ENCODE measurements around the gene CCL25. TPM values are rescaled to one million over a fixed set of nuclear protein-coding genes. Genes with fewer than 3 reads are reported as not detected.

Gene CCL25
- total and polyA plus RNA-seq, 9 of the 15 experiments (the other 6 are each of a cell fraction or from before 2014, with no cell fraction given) = 0.15 TPM; not detected in 8

GRCh38 chr19:8088752-8089663, 36.4 kb downstream of the CCL25 start:
- H3K4me2 ChIP-seq (ENCODE audit: insufficient read depth, low read length) = no peak overlapping the region
- ATAC-seq = no peak
- 56% methylated on average over 8 of the region's 8 CpGs for WGBS (ENCODE audit: insufficient coverage, low coverage, missing lambda C conversion rate)
- no TSS peak for BruUV-seq (replicated peaks)
- in situ Hi-C loops (cut with MboI) = no loop called here
- DNase-seq (ENCODE audit: extremely low read depth in 1 of 4, low spot score in 3 of 4) = no peak
- no peak overlapping the region for H3K4me3 ChIP-seq
- no peaks in the 10 kb centered on the region; the same call in 1 of the 2 replicates for H3K9me3 ChIP-seq (replicated peaks; ENCODE audit: control insufficient read depth, insufficient read depth, low read depth, low read length)
- H3K27me3 ChIP-seq (ENCODE audit: control insufficient read depth in 2 of 2, insufficient read depth in 2 of 2, low read length in 2 of 2) = no peaks in the 10 kb centered on the region
- ChIA-PET POLR2A (no interaction called here), CTCF (ENCODE audit: low intra/inter-chr PET ratio) (no interaction called here)
- no peaks in the 10 kb centered on the region for H3K79me2 ChIP-seq (ENCODE audit: control insufficient read depth, insufficient read depth, low read length)
- no peak for FAIRE-seq
- H4K20me1 ChIP-seq (replicated peaks; ENCODE audit: control insufficient read depth, insufficient read depth, low read length) = no peaks in the 10 kb centered on the region
- H3K9me1 ChIP-seq (ENCODE audit: control insufficient read depth, insufficient read depth, low read length) = no peaks in the 10 kb centered on the region
- H3K36me3 ChIP-seq (ENCODE audit: control insufficient read depth, insufficient read depth, low read length) = no peaks in the 10 kb centered on the region
- H3K9ac ChIP-seq (ENCODE audit: insufficient read depth in 1 of 2, low read depth in 2 of 2, low read length in 2 of 2) = no peak overlapping the region; a peak in 1 of 4 replicates
- intact Hi-C loops (cut with micrococcal nuclease) = loop anchor here (5.0 kb wide), 1 partner anchor 53 kb away; no protein-coding TSS in a partner anchor
- no peak overlapping the region for H3K27ac ChIP-seq (ENCODE audit: extremely low read depth, low read depth, low read length)
- H2AFZ ChIP-seq (ENCODE audit: low read depth, low read length) = no peak overlapping the region
- H3K4me1 ChIP-seq (replicated peaks in 1 of 2; ENCODE audit: control insufficient read depth in 2 of 2, insufficient read depth in 2 of 2, low read length in 2 of 2) = peaks cover 15 to 40% of the 10 kb centered on the region in 2 experiments
- TF ChIP-seq CBX3 (IDR thresholded peaks at IDR 0.05; ENCODE audit: borderline replicate concordance in 1 of 2, low read length in 2 of 2) (no peak), EP400 (IDR thresholded peaks at IDR 0.05) (no peak), GTF2F1 (IDR thresholded peaks at IDR 0.05; ENCODE audit: low read depth, low read length) (no peak), GTF2E2 (tag; IDR thresholded peaks at IDR 0.05) (no peak), RBM25 (IDR thresholded peaks at IDR 0.05; ENCODE audit: low read depth, low read length, severe bottlenecking) (no peak), FOXA3 (CRISPR knock-in tag; conservative IDR thresholded peaks at IDR 0.05 in 1 of 2, IDR thresholded peaks at IDR 0.05 in 1 of 2) (no peak), ZNF655 (CRISPR knock-in tag; IDR thresholded peaks at IDR 0.05) (no peak), ZKSCAN1 (IDR thresholded peaks at IDR 0.05; ENCODE audit: low read depth, low read length) (no peak), TEAD1 (CRISPR knock-in tag; IDR thresholded peaks at IDR 0.05) (no peak), BCOR (IDR thresholded peaks at IDR 0.05) (peak; percentile 61; the same call in 1 of the 2 replicates), ZNF551 (CRISPR knock-in tag; IDR thresholded peaks at IDR 0.05) (no peak), MTA2 (IDR thresholded peaks at IDR 0.05; ENCODE audit: low read depth) (no peak), FUS (optimal IDR thresholded peaks at IDR 0.05; ENCODE audit: low read depth, low read length) (no peak), BMI1 (IDR thresholded peaks at IDR 0.05; ENCODE audit: low read length) (no peak)
- TF ChIP-seq, protein P1, sequence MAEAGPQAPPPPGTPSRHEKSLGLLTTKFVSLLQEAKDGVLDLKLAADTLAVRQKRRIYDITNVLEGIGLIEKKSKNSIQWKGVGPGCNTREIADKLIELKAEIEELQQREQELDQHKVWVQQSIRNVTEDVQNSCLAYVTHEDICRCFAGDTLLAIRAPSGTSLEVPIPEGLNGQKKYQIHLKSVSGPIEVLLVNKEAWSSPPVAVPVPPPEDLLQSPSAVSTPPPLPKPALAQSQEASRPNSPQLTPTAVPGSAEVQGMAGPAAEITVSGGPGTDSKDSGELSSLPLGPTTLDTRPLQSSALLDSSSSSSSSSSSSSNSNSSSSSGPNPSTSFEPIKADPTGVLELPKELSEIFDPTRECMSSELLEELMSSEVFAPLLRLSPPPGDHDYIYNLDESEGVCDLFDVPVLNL (CRISPR knock-in tag; IDR thresholded peaks at IDR 0.05; ENCODE audit: low read depth) = no peak
- TF ChIP-seq, protein P2, sequence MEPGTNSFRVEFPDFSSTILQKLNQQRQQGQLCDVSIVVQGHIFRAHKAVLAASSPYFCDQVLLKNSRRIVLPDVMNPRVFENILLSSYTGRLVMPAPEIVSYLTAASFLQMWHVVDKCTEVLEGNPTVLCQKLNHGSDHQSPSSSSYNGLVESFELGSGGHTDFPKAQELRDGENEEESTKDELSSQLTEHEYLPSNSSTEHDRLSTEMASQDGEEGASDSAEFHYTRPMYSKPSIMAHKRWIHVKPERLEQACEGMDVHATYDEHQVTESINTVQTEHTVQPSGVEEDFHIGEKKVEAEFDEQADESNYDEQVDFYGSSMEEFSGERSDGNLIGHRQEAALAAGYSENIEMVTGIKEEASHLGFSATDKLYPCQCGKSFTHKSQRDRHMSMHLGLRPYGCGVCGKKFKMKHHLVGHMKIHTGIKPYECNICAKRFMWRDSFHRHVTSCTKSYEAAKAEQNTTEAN (CRISPR knock-in tag; IDR thresholded peaks at IDR 0.05) = no peak
- TF ChIP-seq, protein P3, sequence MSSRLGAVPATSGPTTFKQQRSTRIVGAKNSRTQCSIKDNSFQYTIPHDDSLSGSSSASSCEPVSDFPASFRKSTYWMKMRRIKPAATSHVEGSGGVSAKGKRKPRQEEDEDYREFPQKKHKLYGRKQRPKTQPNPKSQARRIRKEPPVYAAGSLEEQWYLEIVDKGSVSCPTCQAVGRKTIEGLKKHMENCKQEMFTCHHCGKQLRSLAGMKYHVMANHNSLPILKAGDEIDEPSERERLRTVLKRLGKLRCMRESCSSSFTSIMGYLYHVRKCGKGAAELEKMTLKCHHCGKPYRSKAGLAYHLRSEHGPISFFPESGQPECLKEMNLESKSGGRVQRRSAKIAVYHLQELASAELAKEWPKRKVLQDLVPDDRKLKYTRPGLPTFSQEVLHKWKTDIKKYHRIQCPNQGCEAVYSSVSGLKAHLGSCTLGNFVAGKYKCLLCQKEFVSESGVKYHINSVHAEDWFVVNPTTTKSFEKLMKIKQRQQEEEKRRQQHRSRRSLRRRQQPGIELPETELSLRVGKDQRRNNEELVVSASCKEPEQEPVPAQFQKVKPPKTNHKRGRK (tag; IDR thresholded peaks at IDR 0.05) = peak; percentile 30
